WTC11 (cell line): ENCODE data around the gene MPP7.

Source experiments
- CTCF ChIP-seq: fragments of 200-600 bp; IDR thresholded peaks from 2 replicates; pipeline ENCODE4 v1.8.0; 2022; ENCODE audit warnings: antibody characterized with exemption
- E2F4 ChIP-seq: sonication (generic); formaldehyde crosslinking; IDR thresholded peaks from 2 replicates; pipeline ENCODE4 v1.8.1; 2022; ENCODE audit warnings: low read depth, mild to moderate bottlenecking, moderate library complexity, missing genetic modification reagents, borderline replicate concordance
- FOXJ3 ChIP-seq: sonication (generic); formaldehyde crosslinking; IDR thresholded peaks from 2 replicates; pipeline ENCODE4 v1.9.0; 2021; ENCODE audit warnings: missing genetic modification reagents, mild to moderate bottlenecking, borderline replicate concordance
- HMGA2 ChIP-seq: fragments of 250-450 bp; sonication (Bioruptor Pico); IDR thresholded peaks from 2 replicates; pipeline ENCODE4 v1.4.0; 2021; ENCODE audit warnings: mild to moderate bottlenecking, moderate library complexity
- JUN ChIP-seq: sonication (generic); formaldehyde crosslinking; IDR thresholded peaks from 2 replicates; pipeline ENCODE4 v1.8.0; 2023; ENCODE audit warnings: mild to moderate bottlenecking, missing genetic modification reagents
- KAT7 ChIP-seq: sonication (generic); formaldehyde crosslinking; IDR thresholded peaks from 2 replicates; pipeline ENCODE4 v1.8.1; 2023; ENCODE audit warnings: missing genetic modification reagents, mild to moderate bottlenecking, borderline replicate concordance
- MAX ChIP-seq: sonication (generic); formaldehyde crosslinking; IDR thresholded peaks from 2 replicates; pipeline ENCODE4 v1.8.0; 2022; ENCODE audit warnings: mild to moderate bottlenecking, missing genetic modification reagents
- PRDM15 ChIP-seq: sonication (generic); formaldehyde crosslinking; IDR thresholded peaks from 2 replicates; pipeline ENCODE4 v1.8.0; 2022; ENCODE audit warnings: missing genetic modification reagents
- SMAD3 ChIP-seq: sonication (generic); formaldehyde crosslinking; IDR thresholded peaks from 2 replicates; pipeline ENCODE4 v1.8.0; 2022; ENCODE audit warnings: missing genetic modification reagents, mild to moderate bottlenecking, borderline replicate concordance
- SMAD4 ChIP-seq: sonication (generic); formaldehyde crosslinking; IDR thresholded peaks from 2 replicates; pipeline ENCODE4 v1.8.0; 2022; ENCODE audit warnings: mild to moderate bottlenecking, missing genetic modification reagents
- SP1 ChIP-seq: sonication (generic); formaldehyde crosslinking; conservative IDR thresholded peaks from 2 replicates; pipeline ENCODE4 v1.8.1; 2022; ENCODE audit warnings: missing genetic modification reagents
- TEAD4 ChIP-seq: sonication (generic); formaldehyde crosslinking; IDR thresholded peaks from 2 replicates; pipeline ENCODE4 v1.8.0; 2022; ENCODE audit warnings: mild to moderate bottlenecking, missing genetic modification reagents
- ZNF121 ChIP-seq: sonication (generic); formaldehyde crosslinking; IDR thresholded peaks from 2 replicates; pipeline ENCODE4 v1.8.0; 2023; ENCODE audit warnings: missing genetic modification reagents
- ZNF232 ChIP-seq: sonication (generic); formaldehyde crosslinking; IDR thresholded peaks from 2 replicates; pipeline ENCODE4 v1.8.0; 2022; ENCODE audit warnings: mild to moderate bottlenecking, missing genetic modification reagents

- TF ChIP-seq SMAD4 (CRISPR knock-in tag): no peak
- no peak for TF ChIP-seq CTCF
- no peak for TF ChIP-seq FOXJ3 (CRISPR knock-in tag)
- no peak for TF ChIP-seq SMAD3
- no peak for TF ChIP-seq MAX
- TF ChIP-seq KAT7 (CRISPR knock-in tag): no peak
- TF ChIP-seq PRDM15 (CRISPR knock-in tag): no peak
- TF ChIP-seq ZNF121 (CRISPR knock-in tag): no peak
- TF ChIP-seq JUN (CRISPR knock-in tag): no peak
- no peak for TF ChIP-seq TEAD4 (CRISPR knock-in tag)
- no peak for TF ChIP-seq SP1 (CRISPR knock-in tag)
- TF ChIP-seq HMGA2 (CRISPR knock-in tag): no peak
- no peak for TF ChIP-seq ZNF232 (CRISPR knock-in tag)
- no peak for TF ChIP-seq E2F4 (CRISPR knock-in tag)
Observed at GRCh38 chr10:28295336-28295735, 7.5 kb downstream of the MPP7 start.
